ENCODE results near the gene EPB41L4A. TPM values are rescaled to one million over a fixed set of nuclear protein-coding genes. Genes with fewer than 3 reads are reported as not detected.

EPB41L4A gene
- total RNA-seq, 4 donors from 2014 or later = 10.1 to 32.9 (median 11.6) TPM

DNA sequence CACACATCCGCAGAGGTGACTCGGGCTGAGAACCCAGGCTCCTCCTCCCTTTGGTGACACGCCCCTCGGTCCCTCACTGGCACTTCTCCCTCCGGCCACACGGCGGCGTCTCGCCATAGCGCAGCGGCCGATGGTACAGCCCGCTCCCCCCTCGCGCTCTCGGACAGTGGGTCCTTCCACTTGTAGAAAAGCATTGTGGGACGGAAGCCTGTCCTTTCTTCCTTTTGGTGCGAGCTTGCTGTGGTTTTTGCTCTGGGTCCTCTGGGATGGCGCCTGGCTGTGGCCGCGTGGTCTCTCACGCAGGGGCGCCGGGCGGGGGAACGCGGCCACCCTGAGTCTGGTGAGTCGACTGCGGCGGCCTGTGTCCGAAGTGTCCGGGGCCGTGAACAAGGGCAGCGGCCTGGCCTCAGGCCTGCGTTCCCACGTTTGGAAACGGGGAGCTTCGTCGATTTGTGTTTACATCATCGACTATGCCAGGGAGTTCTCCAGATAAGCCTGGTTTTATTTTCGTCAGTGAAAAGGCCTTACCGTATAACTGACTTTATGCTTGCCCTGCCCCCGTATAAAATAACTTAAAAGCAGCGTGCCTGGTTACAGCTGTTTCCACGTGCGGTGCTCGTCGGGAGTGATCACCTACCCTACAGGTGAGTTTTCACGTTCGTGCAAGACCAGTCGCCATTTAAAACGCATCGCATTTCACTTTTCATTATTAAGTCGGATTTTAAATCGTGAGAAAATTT lies 258.3 kb downstream of the EPB41L4A start:
- WGBS, 2 donors (ENCODE audit: low coverage in 1 of 2) = 0 to 1% methylated on average over 9 to 48 of the region's 55 CpGs
- DNase-seq = peak; percentile 95
- Histone ChIP-seq H3K4me3 (peak overlapping the region; percentile 76 to 97 (median 85)), H3K27me3 (no peaks in the 10 kb centered on the region), H3K36me3 (peaks cover 0 to 15% (median 4%) of the 10 kb centered on the region in 4 donors), H3K27ac (peak overlapping the region; percentile 79 to 87 (median 86)), H3K9me3 (no peaks in the 10 kb centered on the region), H3K4me1 (peaks cover 8 to 15% (median 13%) of the 10 kb centered on the region in 4 donors)
- intact Hi-C loops (cut with DNase I; ENCODE audit: low total_unique reads) (no loop called here), in situ Hi-C loops (cut with MboI; ENCODE audit: low pct_ligation_motif_present in 1 of 4, low pct_unique_long_range_greater_than_20kb in 1 of 4, low sequenced_read_pairs in 3 of 4) (loop anchor here in 1 of 4 donors (25.0 kb wide), 1 partner anchor 601 kb away; no protein-coding TSS in a partner anchor)
- TF ChIP-seq, protein P1, sequence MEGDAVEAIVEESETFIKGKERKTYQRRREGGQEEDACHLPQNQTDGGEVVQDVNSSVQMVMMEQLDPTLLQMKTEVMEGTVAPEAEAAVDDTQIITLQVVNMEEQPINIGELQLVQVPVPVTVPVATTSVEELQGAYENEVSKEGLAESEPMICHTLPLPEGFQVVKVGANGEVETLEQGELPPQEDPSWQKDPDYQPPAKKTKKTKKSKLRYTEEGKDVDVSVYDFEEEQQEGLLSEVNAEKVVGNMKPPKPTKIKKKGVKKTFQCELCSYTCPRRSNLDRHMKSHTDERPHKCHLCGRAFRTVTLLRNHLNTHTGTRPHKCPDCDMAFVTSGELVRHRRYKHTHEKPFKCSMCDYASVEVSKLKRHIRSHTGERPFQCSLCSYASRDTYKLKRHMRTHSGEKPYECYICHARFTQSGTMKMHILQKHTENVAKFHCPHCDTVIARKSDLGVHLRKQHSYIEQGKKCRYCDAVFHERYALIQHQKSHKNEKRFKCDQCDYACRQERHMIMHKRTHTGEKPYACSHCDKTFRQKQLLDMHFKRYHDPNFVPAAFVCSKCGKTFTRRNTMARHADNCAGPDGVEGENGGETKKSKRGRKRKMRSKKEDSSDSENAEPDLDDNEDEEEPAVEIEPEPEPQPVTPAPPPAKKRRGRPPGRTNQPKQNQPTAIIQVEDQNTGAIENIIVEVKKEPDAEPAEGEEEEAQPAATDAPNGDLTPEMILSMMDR (IDR thresholded peaks at IDR 0.05) = peak; percentile 94 to 99 (median 97)
- TF ChIP-seq EP300 (IDR thresholded peaks at IDR 0.05; ENCODE audit: low read depth) (no peak), POLR2AphosphoS5 (IDR thresholded peaks at IDR 0.05) (peak; percentile 91 to 97 (median 97)), POLR2A (IDR thresholded peaks at IDR 0.05) (peak; percentile 89)

GRCh38 chr5:112159435-112159834 lies 259.6 kb downstream of the EPB41L4A start:
- no peaks in the 10 kb centered on the region for H3K9me3 ChIP-seq
- in situ Hi-C loops (cut with MboI; ENCODE audit: low pct_ligation_motif_present in 1 of 4, low pct_unique_long_range_greater_than_20kb in 1 of 4, low sequenced_read_pairs in 3 of 4) = loop anchor here in 1 of 4 donors (25.0 kb wide), 1 partner anchor 603 kb away; no protein-coding TSS in a partner anchor
- intact Hi-C loops (cut with DNase I; ENCODE audit: low total_unique reads) = no loop called here
- peaks cover 0 to 11% (median 4%) of the 10 kb centered on the region in 4 donors for H3K36me3 ChIP-seq
- peaks cover 8 to 15% (median 13%) of the 10 kb centered on the region in 4 donors for H3K4me1 ChIP-seq
- H3K4me3 ChIP-seq = no peak overlapping the region
- peak in 1 of 3 donors; percentile 43 for TF ChIP-seq POLR2AphosphoS5 (IDR thresholded peaks at IDR 0.05)
- TF ChIP-seq POLR2A (IDR thresholded peaks at IDR 0.05) = no peak
- no peak overlapping the region for H3K27ac ChIP-seq
- WGBS, 2 donors (ENCODE audit: low coverage in 1 of 2) = 47 to 52% methylated on average over 2 to 5 of the region's 5 CpGs
- H3K27me3 ChIP-seq = no peaks in the 10 kb centered on the region
- no peak for DNase-seq

GRCh38 chr5:112156211-112156610 lies 262.9 kb downstream of the EPB41L4A start:
- Histone ChIP-seq H3K4me1 (peaks cover 0 to 1% (median 0%) of the 10 kb centered on the region in 4 donors), H3K27me3 (no peaks in the 10 kb centered on the region), H3K9me3 (no peaks in the 10 kb centered on the region), H3K4me3 (no peak overlapping the region), H3K27ac (no peak overlapping the region), H3K36me3 (no peaks in the 10 kb centered on the region)
- WGBS, 2 donors (ENCODE audit: low coverage in 1 of 2) = 66 to 67% methylated on average over 2 to 3 of the region's 3 CpGs
- no peak for DNase-seq
- TF ChIP-seq POLR2A (IDR thresholded peaks at IDR 0.05) = no peak
- no peak for TF ChIP-seq EP300 (IDR thresholded peaks at IDR 0.05; ENCODE audit: low read depth)
- in situ Hi-C loops (cut with MboI; ENCODE audit: low pct_ligation_motif_present in 1 of 4, low pct_unique_long_range_greater_than_20kb in 1 of 4, low sequenced_read_pairs in 3 of 4) = loop anchor here in 1 of 4 donors (25.0 kb wide), 1 partner anchor 606 kb away; no protein-coding TSS in a partner anchor
- intact Hi-C loops (cut with DNase I; ENCODE audit: low total_unique reads) = no loop called here

- Histone ChIP-seq H3K4me3 (no peak overlapping the region), H3K27ac (no peak overlapping the region), H3K9me3 (no peaks in the 10 kb centered on the region), H3K4me1 (no peaks in the 10 kb centered on the region), H3K27me3 (no peaks in the 10 kb centered on the region), H3K36me3 (no peaks in the 10 kb centered on the region)
- no peak for DNase-seq
- TF ChIP-seq EP300 (IDR thresholded peaks at IDR 0.05; ENCODE audit: low read depth) = no peak
- TF ChIP-seq POLR2AphosphoS5 (IDR thresholded peaks at IDR 0.05) = no peak
- TF ChIP-seq, protein P1 (IDR thresholded peaks at IDR 0.05) = no peak
- no peak for TF ChIP-seq POLR2A (IDR thresholded peaks at IDR 0.05)
- intact Hi-C loops (cut with DNase I; ENCODE audit: low total_unique reads) = no loop called here
- in situ Hi-C loops (cut with MboI; ENCODE audit: low pct_ligation_motif_present in 1 of 4, low pct_unique_long_range_greater_than_20kb in 1 of 4, low sequenced_read_pairs in 3 of 4) = loop anchor here in 1 of 4 donors (25.0 kb wide), 1 partner anchor 607 kb away; no protein-coding TSS in a partner anchor
Measured at GRCh38 chr5:112154940-112155686, 264.0 kb downstream of the EPB41L4A start.

GRCh38 chr5:112149727-112150126 lies 269.4 kb downstream of the EPB41L4A start:
- 86% methylated on average over 4 of the region's 4 CpGs for WGBS, 2 donors (ENCODE audit: low coverage in 1 of 2)
- no peak overlapping the region for H3K27ac ChIP-seq
- H3K4me3 ChIP-seq = no peak overlapping the region
- intact Hi-C loops (cut with DNase I; ENCODE audit: low total_unique reads) = loop anchor here (5.0 to 10.0 kb wide), 2 partner anchors 385 to 597 kb away; no protein-coding TSS in a partner anchor
- TF ChIP-seq POLR2AphosphoS5 (IDR thresholded peaks at IDR 0.05) (no peak), EP300 (IDR thresholded peaks at IDR 0.05; ENCODE audit: low read depth) (no peak), POLR2A (IDR thresholded peaks at IDR 0.05) (no peak)
- TF ChIP-seq, protein P1 (IDR thresholded peaks at IDR 0.05) = no peak
- DNase-seq = no peak
- H3K4me1 ChIP-seq = no peaks in the 10 kb centered on the region
- no peaks in the 10 kb centered on the region for H3K27me3 ChIP-seq
- in situ Hi-C loops (cut with MboI; ENCODE audit: low pct_ligation_motif_present in 1 of 4, low pct_unique_long_range_greater_than_20kb in 1 of 4, low sequenced_read_pairs in 3 of 4) = loop anchor here in 3 of 4 donors (10.0 to 25.0 kb wide), 5 partner anchors 362 to 995 kb away; no protein-coding TSS in a partner anchor
- no peaks in the 10 kb centered on the region for H3K9me3 ChIP-seq
- H3K36me3 ChIP-seq = no peaks in the 10 kb centered on the region

Measured in transverse colon (tissue), 4 donors.